HG03575 (cell line): Measurements from ENCODE around the gene OR4C16.

Experiments used
- ATAC-seq: cut with Tn5 transposase; IDR thresholded peaks from one replicate; pipeline ENCODE4 v1.9.1; 2021; ENCODE audit not compliant: unreplicated experiment, insufficient number of reproducible peaks, low FRiP score; ENCODE audit errors: extremely low read depth

Gene OR4C16

DNA sequence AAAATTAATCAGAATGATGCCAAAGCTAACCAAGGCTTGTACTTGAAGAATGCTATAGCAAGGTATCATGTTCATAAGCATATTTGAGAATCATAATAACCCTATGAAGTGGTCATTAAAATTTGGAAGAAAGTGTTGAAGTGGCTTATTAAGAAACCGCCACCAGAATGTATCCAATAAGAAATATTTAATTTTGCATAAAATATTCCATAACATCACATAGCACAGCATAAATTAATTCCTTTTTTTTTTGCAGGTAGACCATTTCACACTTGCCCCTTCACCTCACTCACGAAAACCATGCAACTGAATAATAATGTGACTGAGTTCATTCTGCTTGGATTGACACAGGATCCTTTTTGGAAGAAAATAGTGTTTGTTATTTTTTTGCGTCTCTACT lies at the start of gene OR4C16:
Gene OR4C16, plus strand, starts transcription at position 301 of the 400 bp plus-strand sequence. Its CDS starts 0 bp downstream, at position 301.
- no peak for ATAC-seq

GRCh38 chr11:55554169-55554568 lies 17.8 kb upstream of the OR4C16 start, which contains the start of gene OR4C15:
Gene OR4C15, plus strand, starts transcription at chr11:55554469. Its CDS starts 0 bp downstream, at chr11:55554469.
- no peak for ATAC-seq

GRCh38 chr11:55572548-55572947 lies 620 bp downstream of the OR4C16 start:
- ATAC-seq, result no peak

DNA sequence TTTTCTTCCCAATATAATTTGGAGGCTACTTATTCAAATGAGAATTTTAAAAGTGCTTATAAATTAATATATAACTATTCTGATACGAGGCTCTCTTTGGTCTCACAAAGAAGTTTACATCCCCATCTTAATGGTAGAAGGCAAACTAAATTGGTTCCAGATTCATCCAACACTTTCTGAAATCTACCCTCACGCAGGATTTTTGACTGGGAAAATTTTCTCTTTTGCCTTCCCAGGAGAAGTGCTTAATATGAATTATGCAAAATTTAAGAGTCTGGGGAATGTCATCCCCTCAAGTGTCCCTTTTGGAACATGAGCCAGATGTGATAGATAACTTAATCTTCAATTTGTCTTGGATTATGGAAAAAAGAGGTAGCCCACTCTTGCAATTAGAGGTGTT lies 35.6 kb downstream of the OR4C16 start, which contains the start of gene OR4C11:
Gene OR4C11, minus strand, starts transcription at position 101 of the 400 bp plus-strand sequence. CDS start 3,272 bp downstream, outside the sequence.
- no peak for ATAC-seq
